Measurements from ENCODE around the gene SMIM10L2A. TPM values are rescaled to one million over a fixed set of nuclear protein-coding genes. Genes with fewer than 3 reads are reported as not detected.
"Not testable (repeated sequence)": the region's sequence is repeated elsewhere in the genome, so short reads cannot be mapped to it uniquely, and the experiment has no call there.

The SMIM10L2A gene
- total RNA-seq, 1 donor from 2014 or later: 0.99 TPM

- DNase-seq: not testable (repeated sequence)
These were observed 1.6 kb downstream of the SMIM10L2A start for GRCh38 chrX:135423173-135423864.

- DNase-seq: no peak
These were observed 2.7 kb downstream of the SMIM10L2A start for GRCh38 chrX:135424469-135424868.

GRCh38 chrX:135425026-135425965 is 3.6 kb downstream of the SMIM10L2A start:
- no peak for DNase-seq

- no peak for DNase-seq
These were observed 7.7 kb downstream of the SMIM10L2A start for GRCh38 chrX:135429429-135429828.

GRCh38 chrX:135431886-135432285 is 10.1 kb downstream of the SMIM10L2A start:
- DNase-seq: no peak

GRCh38 chrX:135432453-135432852 is 10.7 kb downstream of the SMIM10L2A start:
- no peak for DNase-seq

- DNase-seq: no peak
These were observed 11.3 kb downstream of the SMIM10L2A start for GRCh38 chrX:135432881-135433521.

GRCh38 chrX:135433531-135434257 is 11.9 kb downstream of the SMIM10L2A start:
- DNase-seq: no peak

- no peak for DNase-seq
These were observed 12.8 kb downstream of the SMIM10L2A start for GRCh38 chrX:135434258-135435138.

- DNase-seq: no peak
These were observed 13.6 kb downstream of the SMIM10L2A start for GRCh38 chrX:135435139-135435922.

- DNase-seq: no peak
These were observed 14.2 kb downstream of the SMIM10L2A start for GRCh38 chrX:135435933-135436332.

GRCh38 chrX:135436456-135436855 is 14.7 kb downstream of the SMIM10L2A start:
- DNase-seq: no peak

GRCh38 chrX:135436966-135437866 is 15.5 kb downstream of the SMIM10L2A start:
- DNase-seq: no peak

- DNase-seq: no peak
These were observed 16.4 kb downstream of the SMIM10L2A start for GRCh38 chrX:135437867-135438733.

- DNase-seq: no peak
These were observed 16.9 kb downstream of the SMIM10L2A start for GRCh38 chrX:135438734-135439043.

GRCh38 chrX:135449637-135450550 is 28.1 kb downstream of the SMIM10L2A start:
- DNase-seq: no peak

- DNase-seq: no peak
These were observed 31.6 kb downstream of the SMIM10L2A start for GRCh38 chrX:135453381-135453780.

Data from skin of body (tissue), 2 donors.